A204.1 (cell line): Measurements from ENCODE around the gene STARD3.
"Not testable (repeated sequence)": the region's sequence is repeated elsewhere in the genome, so short reads cannot be mapped to it uniquely, and the experiment has no call there.

Source experiments
- FAIRE-seq: peaks from 2 replicates; lab custom pipeline; 2012; peaks lifted over from hg19 to GRCh38; lab: Jason Lieb, UNC

STARD3 gene

GRCh38 chr17:39695089-39695474 is 58.1 kb downstream of the STARD3 start:
- no peak for FAIRE-seq

DNA sequence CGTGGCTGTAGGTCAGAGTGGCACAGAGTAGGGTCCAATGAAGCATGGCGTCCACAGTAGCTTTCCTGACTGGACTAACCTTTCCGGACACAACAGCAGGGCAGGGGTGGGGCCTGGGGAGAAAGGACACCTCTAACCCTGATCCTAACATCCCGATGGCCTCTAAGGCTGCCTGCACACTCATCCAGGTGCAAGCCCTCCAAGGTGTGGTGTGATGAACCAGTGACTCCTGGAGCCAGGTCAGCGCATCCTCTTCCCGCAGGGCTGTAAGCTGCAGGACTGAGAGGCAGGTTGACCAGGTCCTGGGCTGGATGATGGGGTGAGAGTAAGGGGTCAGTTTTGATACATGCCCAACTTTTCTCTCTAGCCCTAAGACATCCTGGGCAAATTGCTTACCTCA is 59.8 kb downstream of the STARD3 start:
- no peak for FAIRE-seq

- FAIRE-seq = no peak
Observed at GRCh38 chr17:39697961-39698360, 61.0 kb downstream of the STARD3 start.

GRCh38 chr17:39699157-39699817 is 62.3 kb downstream of the STARD3 start:
- not testable (repeated sequence) for FAIRE-seq

- FAIRE-seq = peak; percentile 65
Observed at GRCh38 chr17:39699818-39700147, 62.8 kb downstream of the STARD3 start, which contains the start of gene ERBB2. Gene ERBB2 (plus strand): TSS chr17:39700064. CDS start chr17:39700239, 175 bp downstream.

DNA sequence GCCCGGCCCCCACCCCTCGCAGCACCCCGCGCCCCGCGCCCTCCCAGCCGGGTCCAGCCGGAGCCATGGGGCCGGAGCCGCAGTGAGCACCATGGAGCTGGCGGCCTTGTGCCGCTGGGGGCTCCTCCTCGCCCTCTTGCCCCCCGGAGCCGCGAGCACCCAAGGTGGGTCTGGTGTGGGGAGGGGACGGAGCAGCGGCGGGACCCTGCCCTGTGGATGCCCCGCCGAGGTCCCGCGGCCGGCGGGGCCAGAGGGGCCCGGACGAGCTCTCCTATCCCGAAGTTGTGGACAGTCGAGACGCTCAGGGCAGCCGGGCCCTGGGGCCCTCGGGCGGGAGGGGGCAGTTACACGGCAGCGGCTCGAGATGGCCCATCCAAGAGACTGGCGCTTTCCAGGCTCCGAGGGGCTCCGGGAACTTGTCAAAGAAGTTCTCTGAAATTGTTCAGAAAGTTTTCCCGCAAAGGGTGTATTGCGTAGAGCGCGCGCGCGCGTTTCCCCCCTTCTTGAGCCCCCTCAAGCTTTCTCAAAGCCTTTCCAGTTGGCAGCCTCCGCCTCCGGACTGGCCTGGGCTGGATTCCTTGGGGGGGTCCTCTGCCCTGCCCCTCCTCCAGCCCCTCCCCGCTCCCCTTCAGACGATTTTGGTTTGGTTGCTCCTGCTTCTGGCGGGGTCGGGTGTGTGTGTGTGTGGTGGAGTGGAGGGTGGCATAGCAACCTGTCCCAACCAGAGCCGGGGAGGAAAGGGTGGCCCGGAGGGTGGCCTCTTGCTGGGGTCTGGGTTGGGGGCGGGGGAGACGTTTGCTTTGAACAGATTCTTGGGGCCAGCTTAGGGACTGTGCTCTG is 63.4 kb downstream of the STARD3 start:
- no peak for FAIRE-seq

DNA sequence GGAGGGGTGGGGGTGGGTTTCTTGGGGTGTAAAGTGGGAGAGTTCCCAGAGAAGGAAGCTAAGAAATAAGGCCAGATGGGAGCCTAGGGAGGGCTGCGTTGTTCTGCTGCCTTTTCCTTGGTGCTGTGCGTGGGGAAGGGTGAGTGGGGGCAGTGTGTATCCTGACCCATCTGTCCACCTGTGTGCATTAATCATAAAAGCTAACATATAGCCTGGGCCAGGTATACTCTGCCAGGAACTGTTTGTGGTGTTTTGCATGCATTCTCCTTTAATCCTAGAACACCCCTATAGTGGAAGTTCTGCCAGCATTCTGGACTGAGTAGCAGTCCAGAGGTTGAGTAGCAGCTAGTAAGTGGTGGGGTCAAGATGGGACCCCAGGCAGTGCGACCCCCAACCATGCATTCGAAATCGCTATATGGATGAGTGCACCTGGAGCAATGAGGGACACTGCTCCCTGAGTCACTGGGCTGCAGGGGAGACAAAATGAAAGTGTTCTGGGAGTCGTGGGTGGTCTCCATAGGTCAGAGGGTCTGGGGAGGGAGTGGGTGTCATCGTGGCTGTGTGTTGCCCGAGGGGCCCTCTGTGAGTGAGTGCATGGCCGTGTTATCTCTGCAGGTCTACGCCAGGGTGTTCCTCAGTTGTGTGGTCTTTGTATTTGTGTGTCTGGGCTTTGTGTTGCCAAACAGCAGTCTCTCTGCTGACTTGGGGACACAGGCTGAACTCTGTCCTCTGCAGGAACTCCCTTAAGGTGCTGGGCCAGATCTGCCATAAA is 64.3 kb downstream of the STARD3 start:
- no peak for FAIRE-seq

GRCh38 chr17:39701784-39702422 is 65.0 kb downstream of the STARD3 start:
- no peak for FAIRE-seq

DNA sequence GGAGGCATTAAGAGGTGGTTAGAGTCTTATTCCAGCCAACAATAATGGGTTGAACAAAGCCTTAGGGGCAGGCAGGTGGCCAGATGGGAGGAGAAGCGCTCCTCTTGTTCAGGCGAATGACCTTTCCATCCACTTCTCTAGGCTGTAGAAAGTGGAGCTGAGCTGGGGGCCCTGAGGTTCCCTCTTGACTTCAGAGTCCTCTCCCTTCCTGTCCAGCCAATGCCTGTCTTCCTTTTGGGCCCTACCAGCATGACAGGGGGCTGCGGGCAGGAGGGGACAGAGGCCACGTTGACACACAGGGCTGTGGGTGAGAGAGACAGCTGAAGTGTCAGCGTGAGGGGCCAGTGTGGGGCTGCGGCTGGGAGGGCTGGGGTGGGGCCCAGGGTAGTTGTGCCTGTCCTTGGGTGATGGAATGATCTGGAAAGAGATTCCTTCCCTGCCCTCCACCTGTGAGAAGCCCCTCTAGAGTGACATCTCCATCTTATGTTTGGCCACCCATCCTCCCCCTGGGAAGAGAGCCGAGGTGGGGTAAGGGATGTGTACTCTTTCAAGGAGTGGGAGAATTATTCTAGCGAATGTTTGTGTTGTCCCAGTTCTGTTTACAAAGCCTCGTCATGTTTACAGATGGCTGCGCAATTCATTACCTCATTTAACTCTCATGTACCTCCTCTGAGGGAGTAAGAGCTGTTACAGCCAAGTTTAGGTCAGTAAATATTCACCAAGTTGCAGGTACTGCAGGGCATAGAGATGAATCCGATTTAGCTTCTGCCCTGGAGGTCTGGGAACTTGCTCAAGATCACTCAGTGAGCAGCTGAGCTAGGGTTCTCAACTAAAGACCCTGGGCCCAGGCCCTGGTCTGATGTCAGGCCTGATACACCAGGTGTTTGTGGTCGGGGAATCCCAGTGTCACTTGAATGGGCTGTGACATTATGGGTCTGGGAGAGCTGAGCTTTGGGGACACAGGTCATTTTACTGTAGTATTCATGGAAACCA is 66.3 kb downstream of the STARD3 start:
- FAIRE-seq = no peak

DNA sequence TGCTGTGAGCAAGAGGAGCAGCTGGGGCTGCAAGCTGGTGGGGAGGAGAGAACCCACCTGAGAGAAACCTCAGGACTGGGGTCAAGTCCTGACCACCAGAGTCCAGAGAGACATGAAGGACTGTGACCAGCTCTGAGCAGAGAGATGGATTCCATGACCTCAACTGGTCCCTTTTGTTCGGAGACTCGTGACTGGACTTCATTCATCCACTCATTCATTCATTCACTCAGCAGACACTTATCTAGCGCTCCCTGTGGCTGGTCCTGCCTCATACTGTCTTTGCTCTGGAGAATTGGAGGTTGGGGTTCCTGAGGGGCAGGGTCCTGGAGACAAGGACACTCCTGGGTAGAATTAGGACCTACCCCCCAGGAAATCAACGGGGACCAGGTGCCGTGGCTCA is 67.0 kb downstream of the STARD3 start:
- FAIRE-seq = no peak

DNA sequence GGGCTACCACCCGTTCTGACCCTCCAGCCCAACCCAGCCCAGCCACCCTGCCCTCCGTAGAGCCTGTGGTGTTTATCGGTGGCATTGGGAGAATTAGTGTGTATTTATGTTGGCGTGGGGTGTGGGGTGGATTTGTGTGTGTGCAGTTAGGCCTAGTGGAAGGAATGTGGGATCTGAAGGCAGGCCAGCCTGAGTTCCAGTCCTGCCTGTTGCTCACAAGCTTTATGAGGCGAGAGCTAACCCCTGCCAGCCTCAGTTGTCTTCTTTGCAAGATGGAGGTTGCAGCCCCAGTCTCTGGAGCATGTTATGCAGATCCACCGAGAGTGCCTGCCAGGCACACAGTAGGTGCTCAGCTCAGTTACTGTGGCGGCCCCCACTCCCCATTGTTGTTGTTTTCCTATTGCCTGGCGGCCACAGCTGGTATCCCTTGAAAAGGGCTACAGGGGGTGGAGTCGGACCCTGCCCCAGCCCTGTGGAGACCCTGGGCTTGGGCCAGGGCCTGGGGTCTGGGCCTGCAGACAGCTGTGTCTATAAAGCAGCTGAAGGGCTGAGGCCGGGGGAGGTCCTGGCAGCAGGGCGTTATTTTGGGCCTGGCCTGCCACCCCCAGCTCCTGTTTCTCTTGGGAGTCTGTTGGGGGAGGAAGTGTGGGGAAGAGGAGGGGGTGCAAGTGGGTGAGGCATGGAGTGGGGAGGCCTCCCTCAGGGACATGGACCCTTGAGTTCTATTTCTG is 68.0 kb downstream of the STARD3 start:
- FAIRE-seq = no peak

DNA sequence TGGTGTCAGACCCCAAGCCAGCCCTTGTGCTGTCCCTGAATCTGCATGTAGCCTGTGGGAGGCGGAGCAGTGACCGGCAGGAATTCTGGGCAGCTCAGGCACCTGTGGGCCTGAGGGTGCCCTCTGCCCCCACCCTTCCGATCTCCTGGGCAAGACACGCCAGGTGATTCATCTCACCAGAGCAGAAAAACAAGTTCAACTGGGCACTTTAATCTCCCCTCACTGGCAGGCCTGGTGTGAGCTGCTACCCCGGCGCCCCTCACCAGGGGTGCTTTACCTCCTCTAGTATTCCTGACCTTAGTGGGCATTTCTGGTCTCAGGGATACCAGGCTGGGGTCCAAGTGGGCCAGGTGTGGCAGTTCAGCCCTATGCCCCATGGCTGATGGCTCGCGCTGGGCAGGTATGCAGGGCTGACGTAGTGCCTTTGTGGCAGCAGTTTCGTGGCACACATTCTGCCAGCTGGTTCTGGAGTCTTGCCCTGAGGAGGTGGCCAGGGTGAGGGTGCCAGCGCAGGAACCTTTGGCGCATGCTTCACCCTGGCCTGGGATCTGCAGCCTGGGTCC is 68.9 kb downstream of the STARD3 start:
- FAIRE-seq = no peak

DNA sequence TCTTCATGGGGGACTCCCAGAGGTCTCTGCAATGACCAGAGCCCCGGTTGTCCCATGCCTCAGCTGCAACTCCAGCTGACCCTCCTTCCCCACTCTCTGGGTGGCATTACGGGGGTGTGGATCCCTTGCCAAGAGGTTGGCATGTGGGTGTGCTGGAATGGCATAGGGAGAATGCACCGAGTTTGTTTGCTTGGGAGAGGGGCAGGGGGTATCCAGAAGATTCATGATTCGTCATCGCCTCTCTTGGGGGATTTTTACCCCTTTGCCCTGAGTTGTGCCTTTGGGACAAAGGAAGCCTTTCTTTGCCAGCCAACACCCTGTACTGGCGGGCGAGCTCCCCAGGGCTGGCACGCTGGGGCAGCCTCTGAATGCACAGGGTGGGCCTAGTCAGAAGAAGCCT is 69.4 kb downstream of the STARD3 start:
- FAIRE-seq = no peak

- FAIRE-seq = no peak
Observed at GRCh38 chr17:39706921-39707337, 70.0 kb downstream of the STARD3 start.

DNA sequence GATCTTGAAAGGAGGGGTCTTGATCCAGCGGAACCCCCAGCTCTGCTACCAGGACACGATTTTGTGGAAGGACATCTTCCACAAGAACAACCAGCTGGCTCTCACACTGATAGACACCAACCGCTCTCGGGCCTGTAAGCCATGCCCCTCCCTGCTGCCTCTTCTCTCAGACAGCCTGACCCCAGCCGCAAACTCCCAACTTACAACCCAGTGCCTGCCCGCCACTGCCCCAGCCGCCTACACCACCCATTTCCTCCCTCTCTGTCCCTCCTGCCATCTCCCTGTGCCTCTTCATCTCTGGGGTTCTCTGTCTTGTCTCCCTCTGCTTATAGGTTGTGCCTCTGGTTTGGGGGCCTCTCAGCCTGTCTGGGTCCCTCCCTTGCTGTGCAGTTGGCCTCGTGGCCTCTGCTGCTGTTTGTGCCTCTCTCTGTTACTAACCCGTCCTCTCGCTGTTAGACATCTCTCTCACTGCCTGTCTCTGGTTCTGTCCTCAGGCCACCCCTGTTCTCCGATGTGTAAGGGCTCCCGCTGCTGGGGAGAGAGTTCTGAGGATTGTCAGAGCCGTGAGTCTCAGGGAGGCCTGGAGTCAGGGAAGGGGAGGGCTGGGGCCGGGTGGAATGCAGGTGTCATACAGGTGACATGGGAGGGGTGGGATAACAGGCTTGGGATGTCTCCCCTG is 72.5 kb downstream of the STARD3 start:
- FAIRE-seq = no peak

- no peak for FAIRE-seq
Observed at GRCh38 chr17:39709998-39710964, 73.3 kb downstream of the STARD3 start.

DNA sequence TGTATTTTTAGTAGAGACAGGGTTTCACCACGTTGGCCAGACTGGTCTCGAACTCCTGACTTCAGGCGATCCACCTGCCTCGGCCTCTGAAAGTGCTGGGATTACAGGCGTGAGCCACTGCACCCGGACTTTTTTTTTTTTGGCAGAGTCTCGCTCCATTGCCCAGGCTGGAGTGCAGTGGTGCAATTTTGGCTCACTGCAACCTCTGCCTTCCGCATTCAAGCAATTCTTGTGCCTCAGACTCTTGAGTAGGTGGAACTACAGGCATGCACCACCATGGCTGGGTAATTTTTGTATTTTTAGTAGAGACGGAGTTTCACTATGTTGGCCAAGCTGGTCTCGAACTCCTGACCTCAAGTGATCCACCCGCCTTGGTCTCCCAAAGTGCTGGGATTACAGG is 74.1 kb downstream of the STARD3 start:
- not testable (repeated sequence) for FAIRE-seq

- FAIRE-seq = no peak
Observed at GRCh38 chr17:39711851-39712250, 74.9 kb downstream of the STARD3 start.
